Measurements from ENCODE around the gene OR2D3.
"Not testable (repeated sequence)": the region's sequence is repeated elsewhere in the genome, so short reads cannot be mapped to it uniquely, and the experiment has no call there.

Gene OR2D3

GRCh38 chr11:6931146-6931713 is 10.4 kb downstream of the OR2D3 start:
- DNase-seq: no peak

GRCh38 chr11:6932145-6932544 is 11.3 kb downstream of the OR2D3 start:
- no peak for DNase-seq

- no peak for DNase-seq
These were observed 21.2 kb downstream of the OR2D3 start for GRCh38 chr11:6941970-6942369.

- no peak for DNase-seq
These were observed 22.3 kb downstream of the OR2D3 start for GRCh38 chr11:6943131-6943530.

- not testable (repeated sequence) for DNase-seq
These were observed 33.4 kb downstream of the OR2D3 start for GRCh38 chr11:6954248-6954647.

GRCh38 chr11:6962141-6962540 is 41.3 kb downstream of the OR2D3 start:
- DNase-seq: no peak

GRCh38 chr11:6962673-6963072 is 41.9 kb downstream of the OR2D3 start:
- no peak for DNase-seq

- no peak for DNase-seq
These were observed 48.0 kb downstream of the OR2D3 start for GRCh38 chr11:6968816-6969215.

GRCh38 chr11:6969854-6970253 is 49.1 kb downstream of the OR2D3 start:
- not testable (repeated sequence) for DNase-seq

Data from NCI-H1048 (cell line).